ENCODE results near the gene CA10.

DNA sequence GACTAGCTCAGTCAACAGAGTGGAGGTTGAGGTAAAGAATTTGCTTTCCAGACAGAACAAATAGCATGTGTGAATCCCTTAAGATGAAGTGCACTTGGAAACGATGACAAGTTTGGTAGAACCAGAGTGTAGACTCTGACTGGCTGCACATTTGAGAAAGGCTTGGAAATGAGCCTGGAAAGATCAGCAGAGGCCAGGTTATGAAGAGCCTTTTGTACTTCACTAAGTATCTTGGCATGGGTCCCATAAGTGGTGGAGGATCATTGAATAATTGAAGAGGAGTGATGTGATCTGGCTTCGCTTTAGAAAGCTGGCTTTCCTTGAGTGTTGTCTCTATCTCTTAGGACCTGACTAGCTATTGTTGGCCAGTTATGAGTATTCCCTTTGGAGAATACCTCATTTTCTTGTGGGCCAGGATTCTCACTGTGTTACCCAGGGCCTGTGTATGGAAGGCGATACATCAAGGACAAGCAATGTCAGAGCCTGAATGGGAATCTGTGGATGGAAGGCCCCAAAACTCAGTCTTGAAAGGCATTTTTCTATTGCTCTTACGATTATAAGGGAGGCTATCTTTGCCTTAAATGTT, 568.4 kb downstream of the CA10 start:
- TF ChIP-seq, protein P1, sequence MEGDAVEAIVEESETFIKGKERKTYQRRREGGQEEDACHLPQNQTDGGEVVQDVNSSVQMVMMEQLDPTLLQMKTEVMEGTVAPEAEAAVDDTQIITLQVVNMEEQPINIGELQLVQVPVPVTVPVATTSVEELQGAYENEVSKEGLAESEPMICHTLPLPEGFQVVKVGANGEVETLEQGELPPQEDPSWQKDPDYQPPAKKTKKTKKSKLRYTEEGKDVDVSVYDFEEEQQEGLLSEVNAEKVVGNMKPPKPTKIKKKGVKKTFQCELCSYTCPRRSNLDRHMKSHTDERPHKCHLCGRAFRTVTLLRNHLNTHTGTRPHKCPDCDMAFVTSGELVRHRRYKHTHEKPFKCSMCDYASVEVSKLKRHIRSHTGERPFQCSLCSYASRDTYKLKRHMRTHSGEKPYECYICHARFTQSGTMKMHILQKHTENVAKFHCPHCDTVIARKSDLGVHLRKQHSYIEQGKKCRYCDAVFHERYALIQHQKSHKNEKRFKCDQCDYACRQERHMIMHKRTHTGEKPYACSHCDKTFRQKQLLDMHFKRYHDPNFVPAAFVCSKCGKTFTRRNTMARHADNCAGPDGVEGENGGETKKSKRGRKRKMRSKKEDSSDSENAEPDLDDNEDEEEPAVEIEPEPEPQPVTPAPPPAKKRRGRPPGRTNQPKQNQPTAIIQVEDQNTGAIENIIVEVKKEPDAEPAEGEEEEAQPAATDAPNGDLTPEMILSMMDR (IDR thresholded peaks at IDR 0.05; ENCODE audit: insufficient read depth, low read length), result no peak
- TF ChIP-seq, protein P2, sequence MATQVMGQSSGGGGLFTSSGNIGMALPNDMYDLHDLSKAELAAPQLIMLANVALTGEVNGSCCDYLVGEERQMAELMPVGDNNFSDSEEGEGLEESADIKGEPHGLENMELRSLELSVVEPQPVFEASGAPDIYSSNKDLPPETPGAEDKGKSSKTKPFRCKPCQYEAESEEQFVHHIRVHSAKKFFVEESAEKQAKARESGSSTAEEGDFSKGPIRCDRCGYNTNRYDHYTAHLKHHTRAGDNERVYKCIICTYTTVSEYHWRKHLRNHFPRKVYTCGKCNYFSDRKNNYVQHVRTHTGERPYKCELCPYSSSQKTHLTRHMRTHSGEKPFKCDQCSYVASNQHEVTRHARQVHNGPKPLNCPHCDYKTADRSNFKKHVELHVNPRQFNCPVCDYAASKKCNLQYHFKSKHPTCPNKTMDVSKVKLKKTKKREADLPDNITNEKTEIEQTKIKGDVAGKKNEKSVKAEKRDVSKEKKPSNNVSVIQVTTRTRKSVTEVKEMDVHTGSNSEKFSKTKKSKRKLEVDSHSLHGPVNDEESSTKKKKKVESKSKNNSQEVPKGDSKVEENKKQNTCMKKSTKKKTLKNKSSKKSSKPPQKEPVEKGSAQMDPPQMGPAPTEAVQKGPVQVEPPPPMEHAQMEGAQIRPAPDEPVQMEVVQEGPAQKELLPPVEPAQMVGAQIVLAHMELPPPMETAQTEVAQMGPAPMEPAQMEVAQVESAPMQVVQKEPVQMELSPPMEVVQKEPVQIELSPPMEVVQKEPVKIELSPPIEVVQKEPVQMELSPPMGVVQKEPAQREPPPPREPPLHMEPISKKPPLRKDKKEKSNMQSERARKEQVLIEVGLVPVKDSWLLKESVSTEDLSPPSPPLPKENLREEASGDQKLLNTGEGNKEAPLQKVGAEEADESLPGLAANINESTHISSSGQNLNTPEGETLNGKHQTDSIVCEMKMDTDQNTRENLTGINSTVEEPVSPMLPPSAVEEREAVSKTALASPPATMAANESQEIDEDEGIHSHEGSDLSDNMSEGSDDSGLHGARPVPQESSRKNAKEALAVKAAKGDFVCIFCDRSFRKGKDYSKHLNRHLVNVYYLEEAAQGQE (IDR thresholded peaks at IDR 0.05; ENCODE audit: insufficient replicate concordance, low read depth), result no peak
- TF ChIP-seq POLR2AphosphoS5 (IDR thresholded peaks at IDR 0.05; ENCODE audit: low read depth) (no peak), SPI1 (IDR thresholded peaks at IDR 0.05; ENCODE audit: borderline replicate concordance, low read depth) (no peak)

Measured in HL-60 (cell line).